Large intestine (tissue), 3 donors: Measurements from ENCODE around the gene ARHGEF16. TPM values are rescaled to one million over a fixed set of nuclear protein-coding genes. Genes with fewer than 3 reads are reported as not detected.

Experiments
- DNase-seq, 2 donors: peaks; one replicate each; pipeline versions ENCODE4 v3.0.0 to v3.0.0-alpha.2; 2013
- H3K27ac ChIP-seq: one replicate; pipeline ENCODE4 v1.5.1; 2013; ENCODE audit warnings: low read length
- H3K27me3 ChIP-seq: 2 replicates; pipeline ENCODE4 v1.6.1; 2013; ENCODE audit warnings: low read length; ENCODE audit not compliant: control insufficient read depth, insufficient read depth
- H3K36me3 ChIP-seq: 2 replicates; pipeline ENCODE4 v1.6.1; 2013; ENCODE audit warnings: low read length; ENCODE audit not compliant: control insufficient read depth, insufficient read depth
- H3K4me1 ChIP-seq: one replicate; pipeline ENCODE4 v1.6.1; 2013; ENCODE audit warnings: low read length; ENCODE audit not compliant: control insufficient read depth, insufficient read depth
- H3K4me3 ChIP-seq: one replicate; pipeline ENCODE4 v1.5.1; 2013; ENCODE audit warnings: low read length
- H3K9me3 ChIP-seq: one replicate; pipeline ENCODE4 v1.6.1; 2013; ENCODE audit warnings: mild to moderate bottlenecking, low read depth, low read length, moderate library complexity; ENCODE audit not compliant: control insufficient read depth
- WGBS: methylation state at CpG from one replicate; pipeline ENCODE4 v1.1.5; 2013; ENCODE audit warnings: low lambda C conversion rate; ENCODE audit not compliant: insufficient coverage; 5-methylcytosine and 5-hydroxymethylcytosine counted together
- polyA plus RNA-seq: library from polyadenylated mRNA; unstranded; fragments of 120-200 nt; gene quantifications from one replicate; pipeline ENCODE4 v1.2.1, GENCODE V29; 2013

ARHGEF16 gene
- polyA plus RNA-seq, 1 donor: 39.7 TPM

- Histone ChIP-seq H3K36me3 (no peaks in the 10 kb centered on the region), H3K4me3 (no peak overlapping the region), H3K4me1 (peaks cover 77% of the 10 kb centered on the region), H3K9me3 (no peaks in the 10 kb centered on the region), H3K27me3 (peaks cover 4% of the 10 kb centered on the region), H3K27ac (peak overlapping the region; percentile 99)
- WGBS: no CpG with 5 or more reads among the region's 12 CpGs
- peak in 1 of 2 donors; percentile 77 for DNase-seq
These were observed 2.0 kb downstream of the ARHGEF16 start for GRCh38 chr1:3456449-3456963.

DNA sequence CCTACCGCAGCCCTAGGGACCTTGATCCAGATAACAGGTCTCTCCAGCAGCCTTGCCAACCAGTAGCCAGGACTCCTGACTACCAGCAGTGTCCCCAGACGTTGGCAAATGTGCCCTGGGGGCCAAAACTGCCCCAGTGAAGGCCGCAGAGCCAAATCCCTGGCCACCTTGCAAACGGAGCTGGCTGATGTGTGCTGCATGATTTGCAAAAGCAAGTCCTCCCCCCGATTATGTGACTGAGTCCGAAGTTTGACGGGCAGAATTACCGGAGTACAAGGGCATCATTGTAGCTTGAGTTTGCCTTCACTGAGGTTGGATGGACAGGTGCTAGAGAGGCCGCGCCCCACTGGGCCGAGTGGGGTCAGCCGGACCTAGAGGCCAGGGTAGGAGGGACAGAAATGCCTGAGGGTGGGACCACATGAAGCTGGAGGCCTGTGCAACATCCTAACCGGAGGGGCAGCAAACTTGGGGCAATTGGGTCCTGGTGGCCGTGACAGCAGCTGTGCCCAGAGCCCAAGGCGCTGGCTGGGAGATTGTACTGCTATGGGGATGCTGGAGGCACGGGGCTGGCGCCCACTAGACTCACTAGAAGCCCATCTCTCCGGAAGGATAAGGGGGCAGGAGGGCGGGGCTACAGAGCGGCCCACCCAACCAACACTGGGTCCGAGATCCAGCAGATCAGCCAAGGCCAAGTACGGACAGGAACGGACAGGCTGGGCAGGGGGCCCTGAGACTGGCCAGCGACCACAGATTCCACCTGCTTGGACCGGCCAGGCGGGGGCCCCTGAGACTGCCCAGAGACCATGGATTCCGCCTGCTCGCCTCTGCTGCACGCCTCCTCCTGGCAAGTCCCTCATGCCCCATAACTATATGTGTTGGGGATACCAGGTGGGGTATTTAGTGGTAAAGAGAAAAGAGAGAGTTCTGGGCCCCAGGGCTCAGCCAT is 2.8 kb downstream of the ARHGEF16 start:
- H3K9me3 ChIP-seq: no peaks in the 10 kb centered on the region
- H3K27me3 ChIP-seq: peaks cover 4% of the 10 kb centered on the region
- peaks cover 83% of the 10 kb centered on the region for H3K4me1 ChIP-seq
- H3K27ac ChIP-seq: peak overlapping the region; percentile 99
- WGBS: no CpG with 5 or more reads among the region's 29 CpGs
- H3K4me3 ChIP-seq: no peak overlapping the region
- H3K36me3 ChIP-seq: no peaks in the 10 kb centered on the region
- no peak for DNase-seq

DNA sequence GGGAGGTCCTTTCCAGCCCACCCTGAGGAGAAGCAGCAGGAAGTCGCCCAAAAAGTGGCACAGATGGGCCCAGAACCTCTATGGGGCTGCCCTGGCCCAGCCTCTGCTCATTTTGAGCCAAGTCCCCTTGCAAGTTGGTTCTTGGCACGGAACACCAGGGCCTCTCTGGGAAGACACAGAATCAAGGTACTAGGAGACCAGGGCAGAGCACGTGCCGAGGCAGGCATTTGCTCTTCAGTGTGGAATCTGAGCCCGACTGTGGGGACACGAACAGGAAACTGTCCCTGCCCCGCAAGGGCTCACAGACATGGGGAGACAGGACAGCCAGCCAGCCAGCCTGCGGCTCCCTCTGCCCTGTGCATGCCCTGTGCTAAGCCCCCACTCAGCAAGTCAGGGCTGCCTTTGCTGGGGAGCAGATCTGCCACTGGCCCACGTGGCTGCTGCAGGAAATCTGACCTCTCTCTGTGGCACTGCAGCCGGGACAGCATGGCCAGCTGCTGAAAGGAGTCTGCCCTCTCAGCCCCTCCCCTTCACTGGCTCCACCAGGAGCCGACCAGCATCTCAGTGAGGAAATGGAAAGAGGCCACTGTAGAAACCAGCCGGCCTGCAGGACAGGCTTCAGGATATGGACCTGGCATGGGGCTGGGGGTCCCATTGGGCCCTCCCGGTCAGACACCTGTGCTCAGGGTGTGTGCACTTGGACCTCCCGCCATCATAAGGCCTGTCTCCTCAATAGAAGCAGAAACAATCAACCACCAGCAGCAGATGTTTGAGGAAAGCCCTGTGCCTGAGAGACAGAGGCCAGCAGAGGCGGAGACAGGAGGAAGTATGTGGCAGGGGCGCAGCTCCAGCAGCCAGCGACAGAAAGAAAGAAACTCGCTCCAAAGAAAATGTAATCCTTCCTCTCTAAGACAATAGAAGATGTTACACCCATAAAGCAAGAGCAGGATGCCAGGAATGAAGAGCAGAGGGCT is 3.7 kb downstream of the ARHGEF16 start:
- peaks cover 4% of the 10 kb centered on the region for H3K27me3 ChIP-seq
- peak in 1 of 2 donors; percentile 47 for DNase-seq
- H3K36me3 ChIP-seq: peaks cover 4% of the 10 kb centered on the region
- H3K4me3 ChIP-seq: no peak overlapping the region
- H3K27ac ChIP-seq: peak overlapping the region; percentile 99
- WGBS: 40% methylated on average over 1 of the region's 18 CpGs
- H3K4me1 ChIP-seq: peaks cover 81% of the 10 kb centered on the region
- no peaks in the 10 kb centered on the region for H3K9me3 ChIP-seq

- Histone ChIP-seq H3K4me1 (peaks cover 71% of the 10 kb centered on the region), H3K4me3 (no peak overlapping the region), H3K36me3 (peaks cover 12% of the 10 kb centered on the region), H3K27me3 (no peaks in the 10 kb centered on the region), H3K9me3 (no peaks in the 10 kb centered on the region), H3K27ac (peak overlapping the region; percentile 99)
- 17% methylated on average over 1 of the region's 24 CpGs for WGBS
- DNase-seq: peak in 1 of 2 donors; percentile 75
These were observed 4.8 kb downstream of the ARHGEF16 start for GRCh38 chr1:3459051-3459908.

- WGBS: no CpG with 5 or more reads among the region's 23 CpGs
- Histone ChIP-seq H3K4me3 (no peak overlapping the region), H3K36me3 (peaks cover 16% of the 10 kb centered on the region), H3K9me3 (no peaks in the 10 kb centered on the region), H3K4me1 (peaks cover 71% of the 10 kb centered on the region), H3K27me3 (no peaks in the 10 kb centered on the region), H3K27ac (peak overlapping the region; percentile 99)
- peak; percentile 90 to 95 for DNase-seq
These were observed 5.6 kb downstream of the ARHGEF16 start for GRCh38 chr1:3459940-3460671.

- WGBS: no CpG with 5 or more reads among the region's 14 CpGs
- peak in 1 of 2 donors; percentile 58 for DNase-seq
- H3K27me3 ChIP-seq: no peaks in the 10 kb centered on the region
- peak overlapping the region; percentile 99 for H3K27ac ChIP-seq
- H3K36me3 ChIP-seq: peaks cover 17% of the 10 kb centered on the region
- H3K4me3 ChIP-seq: no peak overlapping the region
- H3K9me3 ChIP-seq: no peaks in the 10 kb centered on the region
- H3K4me1 ChIP-seq: peaks cover 65% of the 10 kb centered on the region
These were observed 6.2 kb downstream of the ARHGEF16 start for GRCh38 chr1:3460672-3461131.

DNA sequence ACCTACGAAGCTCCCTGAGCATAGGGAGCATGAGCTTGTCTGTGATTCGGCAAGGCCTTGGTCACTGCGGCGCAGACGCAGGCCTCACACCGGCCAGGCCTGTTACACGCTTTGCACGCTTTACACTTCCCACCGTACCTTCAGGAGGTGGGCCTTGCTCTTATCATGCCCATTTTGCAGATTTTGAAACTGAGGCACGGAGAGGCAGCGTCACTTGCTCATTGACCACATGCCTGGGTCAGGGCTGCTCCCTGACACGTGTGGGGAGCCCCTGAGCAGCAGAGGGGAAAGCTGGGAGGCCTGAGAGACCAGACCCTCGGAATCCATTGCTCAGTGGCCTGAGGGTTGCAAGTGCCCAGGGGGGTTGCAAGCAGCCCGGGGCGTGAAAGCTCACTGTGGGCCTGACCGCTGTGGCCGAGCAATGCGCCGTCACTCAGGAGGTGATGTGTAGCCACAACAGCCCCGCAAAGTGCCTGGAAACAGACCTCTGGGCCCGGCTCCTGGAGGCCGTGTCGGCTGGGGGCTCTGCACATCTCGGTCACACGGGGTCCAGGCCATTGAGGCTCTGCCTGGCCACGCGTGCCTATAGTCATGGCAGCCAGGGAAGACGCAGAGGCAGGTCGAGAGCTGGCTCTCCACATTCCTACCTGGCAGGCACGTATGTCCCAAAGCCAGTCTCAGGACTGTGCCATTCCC is 6.9 kb downstream of the ARHGEF16 start:
- H3K4me3 ChIP-seq: no peak overlapping the region
- peaks cover 58% of the 10 kb centered on the region for H3K4me1 ChIP-seq
- peak overlapping the region; percentile 99 for H3K27ac ChIP-seq
- H3K27me3 ChIP-seq: no peaks in the 10 kb centered on the region
- no peak for DNase-seq
- H3K36me3 ChIP-seq: peaks cover 20% of the 10 kb centered on the region
- no CpG with 5 or more reads among the region's 30 CpGs for WGBS
- H3K9me3 ChIP-seq: no peaks in the 10 kb centered on the region

GRCh38 chr1:3461934-3462275 is 7.4 kb downstream of the ARHGEF16 start:
- Histone ChIP-seq H3K9me3 (no peaks in the 10 kb centered on the region), H3K4me3 (no peak overlapping the region), H3K36me3 (peaks cover 25% of the 10 kb centered on the region), H3K27ac (no peak overlapping the region), H3K27me3 (no peaks in the 10 kb centered on the region), H3K4me1 (peaks cover 53% of the 10 kb centered on the region)
- WGBS: no CpG with 5 or more reads among the region's 13 CpGs
- no peak for DNase-seq
